ENCODE measurements around the gene RBM44. TPM values are rescaled to one million over a fixed set of nuclear protein-coding genes. Genes with fewer than 3 reads are reported as not detected.

Gene RBM44
- total RNA-seq, 2 donors from 2014 or later, result 0.35 to 0.48 TPM

- no peak for DNase-seq
- Histone ChIP-seq H3K27me3 (no peaks in the 10 kb centered on the region), H3K4me1 (no peaks in the 10 kb centered on the region), H3K9me3 (no peaks in the 10 kb centered on the region), H3K36me3 (peaks cover 11% of the 10 kb centered on the region), H3K4me3 (no peak overlapping the region), H3K9ac (ENCODE audit: low read depth in 2 of 2, low read length in 2 of 2) (no peak overlapping the region), H3K27ac (no peak overlapping the region)
- intact Hi-C loops (cut with DNase I), result no loop called here
- TF ChIP-seq CTCF (IDR thresholded peaks at IDR 0.05), result no peak
Observed at GRCh38 chr2:237754182-237754581, 44.4 kb upstream of the RBM44 start.

- Histone ChIP-seq H3K9me3 (no peaks in the 10 kb centered on the region), H3K9ac (ENCODE audit: low read depth in 2 of 2, low read length in 2 of 2) (no peak overlapping the region), H3K36me3 (peaks cover 9% of the 10 kb centered on the region), H3K4me3 (no peak overlapping the region), H3K27me3 (no peaks in the 10 kb centered on the region), H3K27ac (no peak overlapping the region), H3K4me1 (no peaks in the 10 kb centered on the region)
- TF ChIP-seq CTCF (IDR thresholded peaks at IDR 0.05), result no peak
- DNase-seq, result no peak
- intact Hi-C loops (cut with DNase I), result no loop called here
Observed at GRCh38 chr2:237754626-237755248, 43.8 kb upstream of the RBM44 start.

GRCh38 chr2:237757616-237758015 is 41.0 kb upstream of the RBM44 start:
- no peak overlapping the region for H3K27ac ChIP-seq
- H3K27me3 ChIP-seq, result no peaks in the 10 kb centered on the region
- intact Hi-C loops (cut with DNase I), result no loop called here
- peaks cover 9% of the 10 kb centered on the region for H3K36me3 ChIP-seq
- TF ChIP-seq CTCF (IDR thresholded peaks at IDR 0.05), result no peak
- H3K4me1 ChIP-seq, result no peaks in the 10 kb centered on the region
- H3K9me3 ChIP-seq, result no peaks in the 10 kb centered on the region
- no peak for DNase-seq
- no peak overlapping the region for H3K4me3 ChIP-seq
- H3K9ac ChIP-seq (ENCODE audit: low read depth in 2 of 2, low read length in 2 of 2), result no peak overlapping the region

- Histone ChIP-seq H3K9me3 (no peaks in the 10 kb centered on the region), H3K27ac (no peak overlapping the region), H3K4me3 (no peak overlapping the region), H3K4me1 (no peaks in the 10 kb centered on the region), H3K27me3 (no peaks in the 10 kb centered on the region), H3K9ac (ENCODE audit: low read depth in 2 of 2, low read length in 2 of 2) (no peak overlapping the region), H3K36me3 (peaks cover 9% of the 10 kb centered on the region)
- no peak for DNase-seq
- intact Hi-C loops (cut with DNase I), result no loop called here
- no peak for TF ChIP-seq CTCF (IDR thresholded peaks at IDR 0.05)
Observed at GRCh38 chr2:237758185-237758584, 40.4 kb upstream of the RBM44 start.

GRCh38 chr2:237759176-237759575 is 39.4 kb upstream of the RBM44 start:
- Histone ChIP-seq H3K4me1 (no peaks in the 10 kb centered on the region), H3K27ac (no peak overlapping the region), H3K4me3 (no peak overlapping the region), H3K9ac (ENCODE audit: low read depth in 2 of 2, low read length in 2 of 2) (no peak overlapping the region), H3K27me3 (no peaks in the 10 kb centered on the region), H3K9me3 (no peaks in the 10 kb centered on the region), H3K36me3 (peaks cover 9% of the 10 kb centered on the region)
- intact Hi-C loops (cut with DNase I), result no loop called here
- no peak for TF ChIP-seq CTCF (IDR thresholded peaks at IDR 0.05)
- no peak for DNase-seq
